ENCODE results near the gene ZSCAN22.
"Not testable (repeated sequence)": the region's sequence is repeated elsewhere in the genome, so short reads cannot be mapped to it uniquely, and the experiment has no call there.

The ZSCAN22 gene

DNA sequence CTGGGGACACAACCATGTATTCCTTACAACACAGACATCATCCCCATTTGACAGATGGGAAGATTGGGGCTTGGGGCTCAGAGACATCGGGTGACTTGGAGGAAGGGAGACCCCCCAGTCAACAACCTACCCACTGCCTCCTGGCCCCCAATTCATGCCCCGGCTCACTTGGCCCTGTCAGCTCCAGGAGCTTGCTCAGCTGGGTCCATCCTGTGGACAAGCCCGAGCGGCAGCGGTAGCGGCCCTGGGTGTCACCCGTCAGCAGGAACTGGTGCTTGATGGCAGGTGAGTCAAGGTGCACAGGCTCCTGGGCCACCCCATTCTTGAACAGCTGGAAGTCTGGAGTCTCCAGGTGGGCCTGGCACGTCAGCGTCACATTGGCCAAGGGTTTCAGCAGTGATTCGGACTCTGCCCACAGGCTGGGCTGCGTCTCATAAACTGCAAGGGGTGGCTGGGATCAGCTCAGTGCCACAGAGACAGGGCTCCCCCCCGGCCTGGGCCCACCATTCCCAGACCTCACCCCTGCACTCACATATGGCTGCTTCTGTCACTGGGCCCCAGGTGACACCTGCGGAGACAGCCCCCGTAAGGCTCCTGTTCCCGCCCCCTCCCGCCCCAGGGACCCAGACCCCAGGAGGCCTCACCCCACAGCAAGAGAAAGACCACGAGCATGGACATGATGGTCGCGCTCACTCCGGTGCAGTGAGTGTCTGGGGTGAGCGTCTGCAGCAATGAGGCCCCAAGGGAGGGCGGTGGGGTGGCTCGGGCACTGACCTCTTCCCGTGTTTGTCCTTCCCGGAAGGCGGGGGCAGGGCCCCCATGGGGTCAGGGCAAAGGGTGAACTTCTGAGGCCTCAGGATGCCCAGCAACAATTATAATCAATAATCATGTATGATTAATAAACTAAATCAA lies 26.2 kb downstream of the ZSCAN22 start, which contains the start of gene A1BG:
A1BG (minus strand) TSS at position 733 of the 912 bp plus-strand sequence; CDS start at position 678, 55 bp downstream.
- no peak for DNase-seq

DNA sequence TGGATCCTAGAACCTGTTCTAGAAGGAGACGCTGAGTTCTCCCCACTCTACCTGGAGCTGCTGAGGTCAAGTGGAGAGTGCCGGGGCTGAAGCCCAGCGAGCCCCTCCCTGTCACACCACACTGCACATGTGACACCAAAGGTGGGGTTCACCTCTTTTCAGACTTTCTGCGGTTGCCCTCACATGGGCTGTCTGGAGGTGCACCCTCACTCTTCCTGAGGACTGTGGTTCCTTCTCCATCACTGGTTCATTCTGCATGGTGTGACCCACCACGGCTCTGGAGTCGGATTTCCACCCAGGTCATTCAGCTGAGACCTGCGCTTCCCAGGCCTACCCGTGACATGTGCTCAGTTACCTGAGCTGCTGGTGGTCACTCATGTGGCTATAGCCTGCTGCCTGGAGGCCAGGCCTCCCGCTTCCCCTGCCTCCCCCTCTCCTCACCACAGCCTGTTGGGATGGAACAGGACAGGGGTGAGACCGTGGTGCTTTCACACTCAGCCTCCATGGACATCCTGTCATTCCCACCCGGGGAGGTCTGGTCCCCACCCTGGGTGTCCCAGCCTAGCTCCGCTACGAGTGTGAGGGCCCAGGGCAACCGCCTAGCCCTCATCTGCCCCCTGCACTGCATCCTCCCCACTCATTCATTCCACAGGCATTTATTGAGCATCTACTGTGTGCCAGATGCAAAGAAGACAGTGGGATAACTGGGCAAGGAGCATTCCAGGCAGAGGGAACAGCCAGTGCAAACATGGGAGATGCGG lies 27.1 kb downstream of the ZSCAN22 start:
- DNase-seq = no peak

GRCh38 chr19:58354478-58355030 lies 27.8 kb downstream of the ZSCAN22 start:
- DNase-seq = no peak

DNA sequence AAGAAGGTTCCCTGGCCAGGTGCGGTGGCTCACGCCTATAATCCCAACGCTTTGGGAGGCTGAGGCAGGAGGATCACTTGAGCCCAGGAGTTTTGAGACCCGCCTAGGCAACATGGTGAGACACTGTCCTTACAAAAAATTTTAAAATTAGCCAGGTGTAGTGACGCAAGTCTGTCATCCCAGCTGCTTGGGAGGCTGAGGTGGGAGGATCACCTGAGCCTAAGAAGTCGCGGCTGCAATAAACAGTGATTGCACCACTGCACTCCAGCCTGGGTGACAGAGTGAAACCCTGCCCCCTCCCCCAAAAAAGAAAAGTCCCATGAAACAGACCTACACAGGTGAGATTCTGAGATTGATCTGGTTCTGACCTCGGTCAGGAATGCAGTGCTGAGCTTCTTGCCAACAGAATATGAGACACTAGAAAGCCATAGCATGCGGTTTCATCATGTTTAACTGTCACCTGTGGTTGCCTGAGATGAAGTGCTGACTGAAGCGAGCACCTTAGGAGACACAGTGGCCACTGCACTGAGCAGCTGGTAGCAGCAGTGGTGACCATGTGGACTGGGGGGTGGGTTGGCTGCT lies 28.5 kb downstream of the ZSCAN22 start:
- no peak for DNase-seq

- DNase-seq = no peak
Measured at GRCh38 chr19:58355908-58356765, 29.3 kb downstream of the ZSCAN22 start.

DNA sequence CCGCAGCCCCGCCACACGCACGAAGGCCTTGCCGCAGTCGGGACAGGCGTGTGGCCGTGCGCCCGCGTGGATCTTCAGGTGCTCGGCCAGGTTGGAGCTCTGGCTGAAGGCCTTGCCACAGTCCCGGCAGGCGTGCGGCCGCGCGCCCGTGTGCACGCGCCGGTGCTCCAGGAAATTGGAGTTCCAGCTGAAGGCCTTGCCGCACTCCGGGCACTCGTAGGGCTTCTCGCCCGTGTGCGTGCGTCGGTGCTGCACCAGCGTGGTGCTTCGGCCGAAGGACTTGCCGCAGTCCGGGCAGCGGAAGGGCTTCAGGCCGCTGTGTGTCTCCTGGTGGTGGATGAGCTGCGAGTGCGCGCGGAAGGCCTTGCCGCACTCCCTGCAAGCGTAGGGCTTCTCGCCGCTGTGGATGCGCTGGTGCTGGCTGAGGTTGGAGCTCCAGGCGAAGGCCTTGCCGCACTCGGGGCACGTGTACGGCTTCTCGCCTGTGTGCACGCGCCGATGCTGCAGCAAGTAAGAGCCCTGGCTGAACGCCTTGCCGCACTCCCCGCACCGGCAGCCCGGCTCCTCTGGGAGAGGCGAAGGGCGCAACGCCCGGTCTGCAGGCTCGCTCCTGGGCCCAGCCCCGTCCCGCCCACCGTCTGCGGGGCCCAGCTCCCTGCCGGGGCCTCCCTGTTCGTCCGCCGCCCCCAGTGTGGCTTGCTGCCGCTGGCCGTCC lies 30.1 kb downstream of the ZSCAN22 start:
- no peak for DNase-seq

DNA sequence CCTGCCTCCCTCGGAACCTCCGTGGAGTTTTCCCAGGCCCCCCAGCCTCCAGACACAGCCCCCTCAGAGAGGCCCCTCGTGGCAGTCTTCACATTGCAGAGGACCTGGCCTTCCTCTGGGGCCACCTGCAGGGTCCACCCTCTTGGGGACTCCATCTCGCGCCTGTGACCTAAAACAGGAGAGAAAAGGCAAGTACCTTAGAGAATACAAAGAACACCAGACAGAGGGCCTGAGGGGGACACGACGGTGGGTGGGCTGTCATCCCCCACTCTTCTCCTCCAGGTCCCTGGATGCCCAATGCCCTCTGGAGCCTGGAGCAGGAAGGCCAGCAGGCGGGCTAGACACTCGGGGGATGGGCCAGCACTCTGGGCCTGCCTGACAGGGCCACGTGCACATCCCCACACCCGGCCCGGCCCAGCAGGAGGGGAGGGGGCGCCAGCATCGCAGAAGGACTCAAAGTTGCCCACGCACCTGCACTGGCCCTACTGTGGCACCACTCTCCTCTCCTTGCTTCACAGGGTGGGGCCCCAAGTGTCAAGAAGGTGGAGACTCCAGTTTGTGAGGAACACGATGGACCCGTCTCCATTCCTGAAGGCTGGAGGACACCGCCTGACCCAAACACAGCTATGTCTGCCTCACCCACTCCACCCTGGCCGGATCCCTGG lies 30.8 kb downstream of the ZSCAN22 start:
- DNase-seq = no peak

GRCh38 chr19:58361900-58362271 lies 35.1 kb downstream of the ZSCAN22 start:
- DNase-seq = peak in 1 of 2 experiments; percentile 54

GRCh38 chr19:58362272-58362994 lies 35.6 kb downstream of the ZSCAN22 start, which contains the start of gene ZNF497:
TSS of gene ZNF497 (minus strand) at chr19:58362751. CDS start at chr19:58357635, 5,116 bp downstream.
- peak; percentile 87 to 97 for DNase-seq

GRCh38 chr19:58364146-58364545 lies 37.4 kb downstream of the ZSCAN22 start:
- DNase-seq = no peak

GRCh38 chr19:58366585-58367430 lies 40.0 kb downstream of the ZSCAN22 start:
- DNase-seq = no peak

GRCh38 chr19:58367698-58368454 lies 41.1 kb downstream of the ZSCAN22 start:
- no peak for DNase-seq

DNA sequence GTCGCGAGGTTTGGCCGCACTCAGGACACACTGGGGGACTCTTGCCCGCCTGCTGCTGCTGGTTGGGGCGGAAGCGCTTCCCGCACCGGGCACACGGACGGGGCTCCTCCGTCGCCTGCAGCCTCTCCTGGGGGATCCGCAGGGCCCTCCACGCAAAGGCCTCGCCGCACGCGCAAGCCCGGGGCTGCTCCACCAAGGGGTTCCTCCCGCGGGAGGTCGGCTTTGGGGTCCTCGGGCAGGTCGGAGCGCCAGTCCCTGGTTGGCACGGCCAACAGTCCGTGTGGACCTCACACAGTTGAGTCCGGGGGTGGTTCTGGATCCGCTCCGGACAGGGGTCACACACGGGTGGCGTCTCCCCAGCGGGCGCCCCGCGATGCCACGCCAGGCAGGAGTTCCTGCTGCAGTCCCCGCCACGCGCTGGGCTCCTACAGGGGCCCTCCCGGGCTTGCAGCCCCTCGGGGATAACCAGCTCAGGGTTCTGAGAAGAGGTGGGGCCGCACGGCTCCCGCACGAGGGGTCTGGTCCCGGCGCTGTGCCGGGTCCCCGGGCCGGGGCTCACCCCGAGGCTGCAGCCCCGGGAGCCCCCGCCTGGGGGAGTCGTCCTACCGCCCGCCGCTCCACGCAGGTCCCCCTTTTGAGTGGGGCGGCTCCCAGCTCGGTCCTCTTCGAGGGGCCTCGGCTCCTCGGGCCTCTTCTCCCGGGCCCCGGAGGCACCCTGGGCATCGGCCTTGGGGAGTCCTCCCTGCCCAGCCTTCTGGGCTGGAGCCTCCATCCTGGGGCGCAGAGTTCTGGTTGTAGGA lies 42.0 kb downstream of the ZSCAN22 start:
- DNase-seq = no peak

DNA sequence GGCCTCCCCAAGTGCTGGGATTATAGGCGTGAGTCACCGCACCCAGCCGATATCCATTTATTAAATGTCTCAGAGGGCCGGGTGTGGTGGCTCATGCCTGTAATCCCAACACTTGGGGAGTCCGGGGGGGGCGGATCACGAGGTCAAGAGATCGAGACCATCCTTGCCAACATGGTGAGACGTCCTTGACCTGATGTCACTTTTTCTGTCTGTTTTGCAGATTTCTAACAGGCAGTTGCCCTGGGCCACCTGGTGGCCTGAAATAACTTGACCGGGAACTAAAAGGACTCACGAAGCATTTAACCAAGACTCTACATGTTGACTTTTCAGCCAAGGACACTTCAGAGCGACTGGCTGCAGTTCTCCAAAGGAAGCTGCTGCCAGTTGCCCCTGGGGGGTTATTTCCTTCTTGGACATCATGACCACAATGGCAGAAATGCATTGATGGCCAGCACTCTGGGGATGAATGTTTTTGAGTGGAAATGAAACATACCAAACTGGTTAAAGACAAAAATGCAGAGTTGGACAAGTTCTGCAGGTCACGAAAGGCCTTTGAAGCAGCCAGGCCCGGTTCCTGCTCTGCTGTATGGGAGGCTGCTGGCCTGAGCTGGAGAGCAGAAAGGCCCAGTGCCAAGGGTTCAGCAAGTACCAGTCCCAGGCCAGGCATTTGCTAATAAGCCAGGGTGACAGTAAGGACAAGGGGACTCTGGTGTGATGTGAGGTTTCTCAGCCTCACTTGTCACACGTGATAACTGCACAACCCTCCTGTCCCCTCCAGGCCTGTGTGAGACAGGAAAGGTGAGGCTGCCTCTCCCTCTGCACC lies 45.7 kb downstream of the ZSCAN22 start:
- DNase-seq = no peak

- no peak for DNase-seq
Measured at GRCh38 chr19:58374200-58374599, 47.4 kb downstream of the ZSCAN22 start.

- not testable (repeated sequence) for DNase-seq
Measured at GRCh38 chr19:58376724-58377123, 49.9 kb downstream of the ZSCAN22 start.
